ENCODE measurements around the gene TSKU.
"Not testable (repeated sequence)": the region's sequence is repeated elsewhere in the genome, so short reads cannot be mapped to it uniquely, and the experiment has no call there.

TSKU gene

DNA sequence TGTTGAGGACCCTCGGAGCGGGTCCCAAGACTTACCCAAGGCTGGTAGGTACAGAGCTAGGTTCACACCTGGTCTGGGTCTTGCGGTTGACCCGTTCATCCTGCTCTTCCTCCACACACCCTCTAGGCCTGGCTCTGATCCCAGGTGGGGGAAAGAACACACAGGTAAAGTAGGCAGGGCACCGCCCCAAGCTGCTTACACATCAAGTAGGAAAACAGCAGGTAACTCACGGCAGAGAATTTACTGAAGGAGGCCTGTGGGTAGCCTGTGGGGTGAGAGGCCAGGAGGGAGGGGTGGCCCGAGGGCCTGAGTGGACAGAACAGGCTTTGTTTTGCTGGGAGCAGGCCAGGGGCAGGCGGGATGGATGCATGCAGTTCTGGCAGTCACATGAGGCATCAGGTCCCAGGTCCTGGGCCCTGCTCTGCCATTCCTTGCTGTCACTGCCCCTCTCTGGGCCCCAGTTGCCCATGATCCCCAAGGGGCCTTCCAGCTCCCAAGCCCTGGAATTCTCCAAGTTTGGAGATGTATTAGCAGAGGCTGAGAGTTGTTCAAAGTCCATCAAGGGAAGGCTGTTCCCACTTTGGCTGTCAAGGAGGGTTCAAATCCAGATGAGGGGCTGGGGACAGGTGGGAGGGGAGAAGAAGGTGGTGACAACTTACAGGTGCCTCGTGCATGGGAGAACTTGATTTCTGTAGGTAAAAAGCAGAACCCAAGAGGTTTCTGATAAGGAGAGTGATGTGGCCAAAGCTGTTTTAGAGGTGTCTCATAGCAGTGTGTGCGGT is 5.7 kb downstream of the TSKU start:
- DNase-seq (ENCODE audit: low spot score) = no peak

DNA sequence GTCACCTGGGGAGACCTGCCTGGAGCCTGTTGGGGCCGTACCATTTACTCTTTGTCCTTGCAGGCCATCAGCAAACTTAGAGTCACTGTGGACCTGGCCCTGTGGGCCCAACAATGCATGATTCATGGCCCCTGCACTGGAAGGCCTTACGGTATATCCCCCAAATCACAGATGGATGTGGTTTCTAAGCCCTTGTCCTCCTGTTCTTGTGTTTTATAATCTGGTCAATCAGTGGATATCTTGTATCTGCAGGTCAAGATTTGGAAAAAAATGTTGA is 6.2 kb downstream of the TSKU start:
- no peak for DNase-seq (ENCODE audit: low spot score)

DNA sequence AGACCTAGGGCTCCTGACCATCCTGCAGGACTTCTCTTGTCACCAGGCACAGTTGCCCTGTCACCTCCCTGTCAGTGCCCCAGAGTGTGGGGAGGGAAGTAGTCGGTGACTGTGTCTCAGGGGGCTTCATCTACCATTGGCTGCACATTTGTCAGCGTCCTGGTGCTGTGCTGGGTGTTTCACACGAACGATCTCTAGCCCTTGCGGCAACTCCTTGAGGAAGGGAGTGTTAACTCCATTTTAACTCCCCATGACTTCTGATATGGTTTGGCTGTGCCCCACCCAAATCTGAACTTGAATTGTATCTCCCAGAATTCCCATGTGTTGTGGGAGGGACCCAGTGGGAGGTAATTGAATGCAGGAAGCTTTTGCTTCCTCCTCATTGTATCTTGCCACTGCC is 7.1 kb downstream of the TSKU start:
- no peak for DNase-seq (ENCODE audit: low spot score)

DNA sequence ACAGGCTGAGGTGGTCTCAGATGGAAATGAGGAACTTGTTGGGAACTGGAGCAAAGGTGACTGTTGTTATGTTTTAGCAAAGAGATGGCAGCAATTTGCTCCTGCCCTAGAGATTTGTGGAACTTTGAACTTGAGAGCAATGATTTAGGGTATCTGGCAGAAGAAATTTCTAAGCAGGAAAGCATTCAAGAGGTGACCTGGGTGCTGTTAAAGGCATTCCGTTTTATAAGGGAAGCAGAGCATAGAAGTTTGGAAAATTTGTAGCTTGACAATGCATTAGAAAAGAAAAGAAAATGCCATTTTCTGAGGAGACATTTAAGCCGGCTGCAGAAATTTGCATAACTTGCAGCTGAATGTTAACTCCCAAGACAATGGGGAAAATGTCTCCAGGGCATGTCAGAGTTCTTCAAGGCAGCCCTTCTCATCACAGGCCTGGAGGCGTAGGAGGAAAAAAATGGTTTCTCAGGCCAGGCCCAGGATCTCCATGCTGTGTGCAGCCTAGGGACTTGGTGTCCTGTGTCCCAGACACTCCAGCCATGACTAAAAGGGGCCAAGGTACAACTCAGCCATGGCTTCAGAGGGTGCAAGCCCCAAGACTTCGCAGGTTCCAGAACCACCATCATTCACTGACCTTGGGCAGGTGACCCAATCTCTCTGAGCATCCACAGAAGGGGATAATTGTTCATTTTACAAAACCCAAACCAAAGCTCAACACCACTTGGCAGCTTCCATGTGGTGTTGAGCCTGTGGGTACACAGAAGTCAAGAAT is 8.0 kb downstream of the TSKU start:
- not testable (repeated sequence) for DNase-seq (ENCODE audit: low spot score)

DNA sequence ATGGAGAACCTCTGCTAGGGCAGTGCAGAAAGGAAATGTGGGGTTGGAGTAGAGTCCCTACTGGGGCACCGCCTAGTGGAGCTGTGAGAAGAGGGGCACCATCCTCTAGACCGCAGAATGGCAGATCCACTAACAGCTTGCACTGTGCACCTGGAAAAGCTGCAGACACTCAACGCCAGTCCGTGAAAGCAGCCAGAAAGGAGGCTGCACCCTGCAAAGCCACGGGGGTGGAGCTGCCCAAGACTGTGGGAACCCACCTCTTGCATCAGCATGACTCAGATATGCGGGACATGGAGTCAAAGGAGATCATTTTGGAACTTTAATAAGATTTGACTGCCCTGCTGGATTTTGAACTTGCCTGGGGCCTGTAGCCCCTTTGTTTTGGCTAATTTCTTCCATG is 8.7 kb downstream of the TSKU start:
- DNase-seq (ENCODE audit: low spot score) = no peak

DNA sequence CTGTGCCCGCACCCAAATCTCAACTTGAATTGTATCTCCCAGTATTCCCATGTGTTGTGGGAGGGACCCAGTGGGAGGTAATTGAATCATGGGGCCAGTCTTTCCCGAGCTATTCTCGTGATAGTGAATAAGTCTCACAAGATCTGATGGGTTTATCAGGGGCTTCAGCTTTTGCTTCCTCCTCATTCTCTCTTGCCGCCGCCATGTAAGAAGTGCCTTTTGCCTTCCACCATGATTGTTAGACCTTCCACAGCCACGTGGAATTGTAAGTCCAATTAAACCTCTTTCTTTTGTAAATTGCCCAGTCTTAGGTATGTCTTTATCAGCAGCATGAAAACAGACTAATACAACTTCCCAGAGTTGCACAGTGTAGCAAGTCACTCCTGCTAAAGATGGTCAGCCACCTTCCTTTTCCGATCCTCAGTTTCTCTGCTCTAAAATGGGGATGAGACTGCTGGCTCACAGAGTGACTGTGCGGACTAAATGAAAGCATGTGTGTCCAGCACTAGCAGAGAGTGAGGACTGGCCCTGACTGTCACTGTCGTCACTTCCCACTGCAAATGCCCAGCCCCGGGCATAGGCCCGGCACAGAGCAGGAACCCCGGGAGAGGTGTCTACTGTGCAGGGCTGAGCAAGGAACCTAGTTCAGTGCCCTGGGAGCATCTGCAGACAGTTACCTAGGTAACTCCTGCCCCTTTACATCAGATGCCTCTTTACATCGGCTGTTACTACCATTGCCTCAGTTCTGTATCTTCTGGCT is 9.5 kb downstream of the TSKU start:
- no peak for DNase-seq (ENCODE audit: low spot score)

DNA sequence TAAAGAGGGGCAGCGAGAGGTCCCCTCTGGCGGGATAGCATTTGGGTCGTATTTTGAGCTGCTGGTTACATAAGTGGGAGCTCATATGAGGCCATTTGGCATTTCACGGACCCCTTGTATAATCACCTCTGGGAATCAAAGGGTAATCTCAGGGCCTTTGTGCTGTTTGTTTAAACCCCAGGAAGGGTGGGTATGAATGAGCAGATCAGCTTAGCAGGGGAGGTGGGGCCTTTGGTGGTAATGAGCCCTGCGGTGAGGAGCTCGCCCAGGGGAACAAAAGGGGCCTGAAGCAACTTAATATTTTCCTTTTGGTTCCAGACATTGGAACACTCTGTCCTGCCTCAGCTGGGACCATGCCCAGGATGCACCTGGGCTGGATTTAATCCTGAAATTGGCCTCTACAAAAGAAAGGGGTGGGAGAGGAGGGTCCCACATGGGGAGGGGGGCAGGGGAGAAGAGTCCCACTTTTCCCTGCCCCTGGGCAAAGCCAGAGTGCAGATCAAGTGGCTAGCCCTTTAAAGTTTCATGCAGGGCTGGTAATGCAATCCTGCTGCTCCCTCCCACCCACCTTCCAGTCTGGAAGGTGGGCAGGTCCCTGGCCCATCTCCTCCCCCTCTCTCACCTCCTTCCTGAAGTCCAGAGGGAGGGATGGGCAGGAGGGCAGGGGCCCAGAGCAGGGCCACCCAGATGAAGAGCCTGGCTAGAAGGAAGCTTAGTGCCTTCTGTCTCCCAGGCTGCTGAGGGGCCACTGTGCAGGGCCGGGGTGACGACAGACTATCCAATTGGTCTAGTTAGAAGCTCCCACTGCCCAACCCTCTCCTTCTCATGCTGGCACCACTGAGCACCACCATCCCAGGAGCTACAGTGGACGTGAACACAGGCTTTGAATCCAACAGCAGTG is 10.5 kb downstream of the TSKU start:
- no peak for DNase-seq (ENCODE audit: low spot score)

DNA sequence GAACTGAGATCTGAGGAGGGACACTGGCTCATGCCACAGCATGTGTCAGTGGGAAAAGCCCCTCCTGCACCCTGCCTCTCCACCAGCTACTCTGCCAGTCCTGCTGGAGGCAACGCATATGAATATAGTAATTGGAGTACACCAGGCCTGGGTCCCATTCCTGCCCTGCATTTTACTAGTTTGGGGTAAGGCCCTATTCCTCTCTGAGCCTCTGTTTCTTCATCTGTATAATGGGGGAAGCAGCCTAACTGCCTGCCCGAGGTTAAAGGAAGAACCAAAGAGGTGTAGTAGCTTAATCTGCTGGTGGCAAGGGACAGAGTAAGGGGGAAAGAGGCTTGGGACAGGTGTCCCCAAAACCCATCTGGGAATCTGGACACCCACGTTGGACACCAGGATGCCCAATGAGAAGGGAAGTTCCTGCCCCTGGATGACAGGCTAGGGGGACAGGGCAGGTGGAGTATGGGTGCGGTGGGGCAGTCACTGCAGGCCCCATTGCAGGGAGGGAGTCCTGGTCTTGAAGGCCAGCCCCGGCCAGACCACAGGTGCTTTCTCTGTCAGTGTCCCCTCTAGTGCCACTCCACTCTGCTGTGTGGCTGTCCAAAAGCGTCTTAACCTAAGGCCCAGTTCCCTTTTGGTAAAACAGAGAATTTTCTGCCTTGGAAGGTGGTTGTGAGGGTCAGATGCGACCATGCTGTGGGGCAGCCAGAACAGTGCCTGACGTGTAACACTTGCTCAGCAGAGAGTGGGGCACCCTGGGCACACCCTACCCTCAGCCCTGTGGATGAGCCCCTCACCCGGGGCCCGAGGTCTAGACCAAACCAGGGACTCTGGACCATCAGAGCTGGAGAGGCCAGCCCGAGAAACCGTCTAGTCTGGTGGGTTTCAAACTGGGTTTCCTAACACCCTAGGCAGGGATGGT is 11.5 kb downstream of the TSKU start:
- peak; percentile 4 for DNase-seq (ENCODE audit: low spot score)

DNA sequence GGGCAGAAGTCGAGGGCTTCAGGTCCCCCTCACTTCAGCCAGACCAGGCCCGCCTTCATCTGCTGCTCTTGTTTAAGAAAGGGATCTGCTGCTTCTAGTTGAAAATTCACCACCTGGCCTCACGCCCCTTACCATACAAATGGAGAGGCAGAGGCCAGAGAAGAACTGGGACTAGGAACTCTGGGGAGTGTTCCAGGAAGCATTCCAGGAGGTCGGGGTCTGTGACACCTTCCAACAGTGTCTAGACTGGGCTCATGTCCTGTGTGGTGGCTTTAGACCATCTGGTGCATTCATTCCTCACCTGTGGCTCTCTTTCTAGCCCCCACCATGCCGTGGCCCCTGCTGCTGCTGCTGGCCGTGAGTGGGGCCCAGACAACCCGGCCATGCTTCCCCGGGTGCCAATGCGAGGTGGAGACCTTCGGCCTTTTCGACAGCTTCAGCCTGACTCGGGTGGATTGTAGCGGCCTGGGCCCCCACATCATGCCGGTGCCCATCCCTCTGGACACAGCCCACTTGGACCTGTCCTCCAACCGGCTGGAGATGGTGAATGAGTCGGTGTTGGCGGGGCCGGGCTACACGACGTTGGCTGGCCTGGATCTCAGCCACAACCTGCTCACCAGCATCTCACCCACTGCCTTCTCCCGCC is 12.3 kb downstream of the TSKU start:
- DNase-seq (ENCODE audit: low spot score) = peak; percentile 3

DNA sequence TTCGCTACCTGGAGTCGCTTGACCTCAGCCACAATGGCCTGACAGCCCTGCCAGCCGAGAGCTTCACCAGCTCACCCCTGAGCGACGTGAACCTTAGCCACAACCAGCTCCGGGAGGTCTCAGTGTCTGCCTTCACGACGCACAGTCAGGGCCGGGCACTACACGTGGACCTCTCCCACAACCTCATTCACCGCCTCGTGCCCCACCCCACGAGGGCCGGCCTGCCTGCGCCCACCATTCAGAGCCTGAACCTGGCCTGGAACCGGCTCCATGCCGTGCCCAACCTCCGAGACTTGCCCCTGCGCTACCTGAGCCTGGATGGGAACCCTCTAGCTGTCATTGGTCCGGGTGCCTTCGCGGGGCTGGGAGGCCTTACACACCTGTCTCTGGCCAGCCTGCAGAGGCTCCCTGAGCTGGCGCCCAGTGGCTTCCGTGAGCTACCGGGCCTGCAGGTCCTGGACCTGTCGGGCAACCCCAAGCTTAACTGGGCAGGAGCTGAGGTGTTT is 12.8 kb downstream of the TSKU start:
- no peak for DNase-seq (ENCODE audit: low spot score)

DNA sequence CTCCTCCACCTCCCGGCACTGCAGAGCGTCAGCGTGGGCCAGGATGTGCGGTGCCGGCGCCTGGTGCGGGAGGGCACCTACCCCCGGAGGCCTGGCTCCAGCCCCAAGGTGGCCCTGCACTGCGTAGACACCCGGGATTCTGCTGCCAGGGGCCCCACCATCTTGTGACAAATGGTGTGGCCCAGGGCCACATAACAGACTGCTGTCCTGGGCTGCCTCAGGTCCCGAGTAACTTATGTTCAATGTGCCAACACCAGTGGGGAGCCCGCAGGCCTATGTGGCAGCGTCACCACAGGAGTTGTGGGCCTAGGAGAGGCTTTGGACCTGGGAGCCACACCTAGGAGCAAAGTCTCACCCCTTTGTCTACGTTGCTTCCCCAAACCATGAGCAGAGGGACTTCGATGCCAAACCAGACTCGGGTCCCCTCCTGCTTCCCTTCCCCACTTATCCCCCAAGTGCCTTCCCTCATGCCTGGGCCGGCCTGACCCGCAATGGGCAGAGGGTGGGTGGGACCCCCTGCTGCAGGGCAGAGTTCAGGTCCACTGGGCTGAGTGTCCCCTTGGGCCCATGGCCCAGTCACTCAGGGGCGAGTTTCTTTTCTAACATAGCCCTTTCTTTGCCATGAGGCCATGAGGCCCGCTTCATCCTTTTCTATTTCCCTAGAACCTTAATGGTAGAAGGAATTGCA is 13.5 kb downstream of the TSKU start:
- no peak for DNase-seq (ENCODE audit: low spot score)

DNA sequence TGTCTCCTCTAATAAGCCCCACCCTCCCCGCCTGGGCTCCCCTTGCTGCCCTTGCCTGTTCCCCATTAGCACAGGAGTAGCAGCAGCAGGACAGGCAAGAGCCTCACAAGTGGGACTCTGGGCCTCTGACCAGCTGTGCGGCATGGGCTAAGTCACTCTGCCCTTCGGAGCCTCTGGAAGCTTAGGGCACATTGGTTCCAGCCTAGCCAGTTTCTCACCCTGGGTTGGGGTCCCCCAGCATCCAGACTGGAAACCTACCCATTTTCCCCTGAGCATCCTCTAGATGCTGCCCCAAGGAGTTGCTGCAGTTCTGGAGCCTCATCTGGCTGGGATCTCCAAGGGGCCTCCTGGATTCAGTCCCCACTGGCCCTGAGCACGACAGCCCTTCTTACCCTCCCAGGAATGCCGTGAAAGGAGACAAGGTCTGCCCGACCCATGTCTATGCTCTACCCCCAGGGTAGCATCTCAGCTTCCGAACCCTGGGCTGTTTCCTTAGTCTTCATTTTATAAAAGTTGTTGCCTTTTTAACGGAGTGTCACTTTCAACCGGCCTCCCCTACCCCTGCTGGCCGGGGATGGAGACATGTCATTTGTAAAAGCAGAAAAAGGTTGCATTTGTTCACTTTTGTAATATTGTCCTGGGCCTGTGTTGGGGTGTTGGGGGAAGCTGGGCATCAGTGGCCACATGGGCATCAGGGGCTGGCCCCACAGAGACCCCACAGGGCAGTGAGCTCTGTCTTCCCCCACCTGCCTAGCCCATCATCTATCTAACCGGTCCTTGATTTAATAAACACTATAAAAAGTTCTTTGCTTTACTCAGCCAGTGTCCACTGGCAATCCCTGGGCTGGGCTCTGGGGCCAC is 14.4 kb downstream of the TSKU start:
- peak; percentile 6 for DNase-seq (ENCODE audit: low spot score)

DNA sequence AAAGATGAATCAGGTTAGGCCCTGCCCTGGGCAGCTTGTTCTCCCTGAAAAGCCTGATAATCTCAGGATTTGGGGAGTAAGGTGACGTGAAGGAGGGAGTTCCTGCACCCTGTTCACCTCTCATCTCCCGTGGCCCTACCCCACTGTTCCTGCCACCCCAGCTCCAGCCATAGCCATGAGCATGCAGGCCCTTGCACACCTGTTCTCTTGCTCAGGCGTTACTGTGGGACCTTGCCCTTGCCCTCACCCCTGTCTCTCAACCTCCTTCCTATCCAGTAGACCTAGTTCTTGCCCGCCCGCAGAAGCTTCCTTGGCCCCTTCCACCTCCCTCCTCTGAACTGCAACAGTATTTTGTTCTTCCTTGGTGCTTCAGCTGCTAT is 15.0 kb downstream of the TSKU start:
- DNase-seq (ENCODE audit: low spot score) = peak; percentile 5

DNA sequence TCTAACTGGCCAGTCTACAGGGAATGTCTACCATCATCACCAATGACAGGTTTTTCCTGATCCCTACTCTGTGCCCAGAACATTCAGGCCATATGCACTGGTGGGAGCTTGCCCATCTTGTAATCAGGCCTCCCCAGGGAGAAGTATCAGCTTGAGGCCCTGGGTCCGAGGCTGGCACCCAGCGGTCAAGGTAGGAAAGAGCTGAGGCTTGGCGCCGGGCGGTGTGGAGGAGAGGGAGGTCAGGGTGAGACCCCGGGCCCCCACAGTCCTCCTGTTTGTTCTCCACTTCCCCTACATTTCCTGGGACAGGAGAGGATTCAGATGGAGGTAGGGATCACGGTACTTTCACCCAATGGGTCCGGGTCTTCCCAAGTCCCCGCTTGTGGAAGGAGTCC is 15.5 kb downstream of the TSKU start:
- no peak for DNase-seq (ENCODE audit: low spot score)

DNA sequence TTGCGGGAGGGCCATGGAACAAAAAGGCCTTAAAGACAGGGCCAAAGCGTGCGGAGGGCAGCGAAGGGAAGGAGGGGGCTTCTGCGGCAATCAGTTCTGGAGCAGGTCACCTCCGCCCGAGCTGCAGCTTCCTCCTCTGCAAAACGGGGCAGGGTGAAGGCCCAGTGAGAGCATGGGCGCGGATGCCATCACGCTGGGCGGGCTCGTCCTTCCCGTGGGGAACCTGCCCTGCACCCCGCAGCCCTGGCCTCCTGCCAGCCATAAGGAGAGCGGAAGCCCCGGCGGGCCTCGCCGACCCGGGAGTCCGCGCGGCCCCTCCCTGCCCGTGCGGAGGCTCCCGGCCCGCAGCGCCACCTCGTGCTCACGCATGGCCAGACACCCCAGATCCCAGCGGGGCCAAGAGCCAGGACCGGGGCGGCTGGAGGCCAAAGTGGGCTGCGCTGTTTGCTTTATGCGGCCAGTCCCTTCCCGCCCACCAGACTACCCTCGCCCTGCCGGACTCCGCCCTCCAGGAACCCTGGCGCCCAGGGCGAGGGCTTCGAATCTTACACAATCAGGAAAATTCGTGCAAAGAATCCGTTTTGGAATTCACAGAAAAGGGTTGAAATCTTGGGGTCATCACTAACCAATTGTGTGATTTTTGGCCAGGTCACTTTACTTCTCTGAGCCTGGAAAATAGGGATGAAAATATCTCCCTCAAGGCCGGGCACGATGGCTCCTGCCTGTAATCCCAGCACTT is 16.1 kb downstream of the TSKU start:
- DNase-seq (ENCODE audit: low spot score) = peak; percentile 89

DNA sequence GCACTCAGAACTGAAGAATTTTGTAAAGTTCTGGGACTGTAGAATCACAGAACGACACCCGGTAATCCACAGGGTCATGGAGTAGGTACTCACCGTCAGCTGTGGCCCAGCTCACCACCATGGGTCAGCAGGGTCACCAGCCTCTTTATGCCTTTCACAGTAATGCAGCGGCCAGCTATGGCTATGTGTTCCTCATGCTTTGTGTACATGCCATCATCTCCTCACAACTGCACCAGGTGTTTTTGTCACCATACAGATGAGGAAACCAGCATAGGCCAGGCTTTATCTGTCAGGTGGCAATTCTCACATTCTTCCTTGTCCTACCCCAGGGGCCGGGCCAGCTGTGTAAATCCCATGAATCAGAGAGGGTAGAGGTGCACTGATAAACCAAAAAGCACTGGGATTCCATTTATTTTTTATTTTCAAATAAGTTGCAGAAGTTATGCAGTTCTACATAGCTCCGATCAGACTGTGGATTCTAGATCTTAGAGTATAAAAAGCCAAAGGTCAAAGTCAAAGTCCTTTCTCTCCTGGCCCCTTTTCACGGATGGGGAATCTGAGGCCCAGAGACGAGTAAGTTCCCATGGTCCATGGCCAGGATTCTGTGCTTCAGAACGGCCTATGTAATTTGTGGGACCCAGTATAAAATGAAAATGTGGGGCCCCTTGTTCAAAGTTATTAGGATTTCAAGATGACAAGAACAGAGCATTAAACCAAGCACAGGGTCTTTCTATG is 17.5 kb downstream of the TSKU start:
- no peak for DNase-seq (ENCODE audit: low spot score)

DNA sequence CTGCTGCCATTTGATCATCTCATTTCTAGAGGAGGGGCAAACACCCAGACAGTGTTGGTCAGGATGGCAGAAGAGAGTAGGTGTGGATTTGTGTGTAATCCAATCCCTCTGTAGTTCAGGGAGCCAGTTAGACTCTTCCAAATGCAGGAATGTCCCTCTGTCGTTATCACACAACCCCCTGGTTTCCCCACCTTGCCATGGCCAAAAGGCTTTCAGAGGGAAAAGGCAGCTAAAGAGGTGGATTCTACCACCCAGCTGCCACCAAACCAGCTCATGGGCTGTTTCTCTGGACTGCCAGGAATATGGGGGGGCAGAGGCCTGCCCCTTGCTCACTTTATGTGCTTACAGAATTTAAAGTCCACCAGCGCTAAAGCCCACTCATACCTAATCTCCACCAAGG is 18.1 kb downstream of the TSKU start:
- no peak for DNase-seq (ENCODE audit: low spot score)
